Right lobe of liver (tissue), 6 donors: Measurements from ENCODE around the gene CLEC4M. TPM values are rescaled to one million over a fixed set of nuclear protein-coding genes. Genes with fewer than 3 reads are reported as not detected.

Source experiments
- ATAC-seq, 4 donors: fragments of 200-7000 bp; cut with Tn5 transposase; one replicate each; pipeline ENCODE4 v1.9.1; 2020; ENCODE audit warnings: mild to moderate bottlenecking in 4 of 4, moderate library complexity in 4 of 4
- DNase-seq, 3 donors: peaks; one replicate each; pipeline ENCODE4 v3.0.0-alpha.2; 2020
- H3K27ac ChIP-seq, 3 donors: fragments of 200-600 bp; one replicate each; pipeline ENCODE4 v1.8.0; 2022
- H3K27me3 ChIP-seq, 2 donors: fragments of 200-600 bp; one replicate each; pipeline ENCODE4 v1.8.0; 2022
- H3K36me3 ChIP-seq, 4 donors: fragments of 200-600 bp; sonication (generic) in 1 of 4; one replicate each; pipeline versions ENCODE4 v1.5.1 to v1.8.0; 2017 to 2022; ENCODE audit warnings: control low read depth in 1 of 4
- H3K4me1 ChIP-seq, 4 donors: fragments of 200-600 bp; sonication (generic) in 1 of 4; one replicate each; pipeline versions ENCODE4 v1.5.1 to v1.8.0; 2017 to 2022; ENCODE audit warnings: control low read depth in 1 of 4
- H3K4me3 ChIP-seq, 3 donors: fragments of 200-600 bp; one replicate each; pipeline ENCODE4 v1.8.0; 2022
- H3K9me3 ChIP-seq, 4 donors: fragments of 200-600 bp; sonication (generic) in 1 of 4; one replicate each; pipeline versions ENCODE4 v1.5.1 to v1.8.0; 2017 to 2022; ENCODE audit warnings: control low read depth in 1 of 4
- POLR2A ChIP-seq: fragments of 450-650 bp; IDR thresholded peaks from one replicate; pipeline ENCODE4 v1.6.1; 2017; ENCODE audit warnings: antibody characterized with exemption, mild to moderate bottlenecking
- WGBS: methylation state at CpG from one replicate; pipeline ENCODE4 v1.1.6; 2018; ENCODE audit warnings: low coverage, low lambda C conversion rate; ENCODE audit not compliant: insufficient coverage; ENCODE audit errors: missing lambda C conversion rate; 5-methylcytosine and 5-hydroxymethylcytosine counted together
- intact Hi-C, 2 donors: fragments of 100-400 bp; cut with DNase I; formaldehyde crosslinking; loops; one replicate each; pipeline versions ENCODE4 v1.11.2 to v1.14.1; 2022
- total RNA-seq, 6 experiments: library from RNA; depleted of rRNA in 2 of 6; stranded (reverse); fragments of >200 nt in 2 of 6; fragmentation: NEBNext Ultra II Directional in 3 of 6; extraction: Animal tissue kit (Norgen Biotek cat#: 25700) in 3 of 6; gene quantifications; one replicate each; pipeline versions ENCODE4 v1.1.0 to v1.2.4, GENCODE V29; 2016 to 2023
- TF ChIP-seq, protein P1 (sequence below), 4 donors: fragments of 200-600 bp in 3 of 4; fragments of 450-650 bp in 1 of 4; IDR thresholded peaks; one replicate each; pipeline versions ENCODE4 v1.5.1 to v1.8.0; 2016 to 2022; ENCODE audit warnings: antibody characterized with exemption in 4 of 4, mild to moderate bottlenecking in 2 of 4
- donor health status: DM: no; HTN: yes; CAD: no.
- donor health status: DM: no; HTN: no; CAD: no.
- donor health status: DM: no; HTN: no; CAD: no.
- donor health status: DM: no; HTN: yes; CAD: no.
- donor health status: DM: no; HTN: yes; CAD: no.

The CLEC4M gene
- total RNA-seq, 6 experiments from 2014 or later, result 12.8 to 64.8 (median 20.8) TPM

DNA sequence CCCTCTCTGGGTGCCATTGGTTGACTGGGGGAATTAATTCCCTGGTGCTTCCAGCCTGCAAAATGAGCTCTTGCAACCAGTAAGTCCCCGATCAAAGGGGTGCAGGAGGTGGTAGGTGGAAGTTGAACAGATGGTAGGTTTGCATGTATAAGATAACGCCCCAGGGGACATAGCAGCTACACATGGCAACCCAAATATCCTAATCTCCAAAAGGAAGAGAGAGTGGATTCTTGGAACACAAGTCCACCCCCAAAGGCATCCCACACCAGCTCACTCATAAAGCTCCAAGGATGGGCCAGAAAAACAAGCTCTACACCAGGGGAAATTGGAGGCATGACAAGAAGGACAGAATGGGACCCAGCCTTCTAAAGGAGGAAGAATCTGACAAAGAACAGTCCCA, 20.5 kb upstream of the CLEC4M start:
- WGBS, result 80% methylated on average over 1 of the region's 2 CpGs
- H3K4me1 ChIP-seq, result no peaks in the 10 kb centered on the region
- DNase-seq (no peak), ATAC-seq (no peak)
- intact Hi-C loops, result no loop called here
- H3K4me3 ChIP-seq, result no peak overlapping the region
- no peaks in the 10 kb centered on the region for H3K9me3 ChIP-seq
- no peak overlapping the region for H3K27ac ChIP-seq
- no peak for TF ChIP-seq POLR2A
- TF ChIP-seq, protein P1, sequence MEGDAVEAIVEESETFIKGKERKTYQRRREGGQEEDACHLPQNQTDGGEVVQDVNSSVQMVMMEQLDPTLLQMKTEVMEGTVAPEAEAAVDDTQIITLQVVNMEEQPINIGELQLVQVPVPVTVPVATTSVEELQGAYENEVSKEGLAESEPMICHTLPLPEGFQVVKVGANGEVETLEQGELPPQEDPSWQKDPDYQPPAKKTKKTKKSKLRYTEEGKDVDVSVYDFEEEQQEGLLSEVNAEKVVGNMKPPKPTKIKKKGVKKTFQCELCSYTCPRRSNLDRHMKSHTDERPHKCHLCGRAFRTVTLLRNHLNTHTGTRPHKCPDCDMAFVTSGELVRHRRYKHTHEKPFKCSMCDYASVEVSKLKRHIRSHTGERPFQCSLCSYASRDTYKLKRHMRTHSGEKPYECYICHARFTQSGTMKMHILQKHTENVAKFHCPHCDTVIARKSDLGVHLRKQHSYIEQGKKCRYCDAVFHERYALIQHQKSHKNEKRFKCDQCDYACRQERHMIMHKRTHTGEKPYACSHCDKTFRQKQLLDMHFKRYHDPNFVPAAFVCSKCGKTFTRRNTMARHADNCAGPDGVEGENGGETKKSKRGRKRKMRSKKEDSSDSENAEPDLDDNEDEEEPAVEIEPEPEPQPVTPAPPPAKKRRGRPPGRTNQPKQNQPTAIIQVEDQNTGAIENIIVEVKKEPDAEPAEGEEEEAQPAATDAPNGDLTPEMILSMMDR (IDR thresholded peaks at IDR 0.05), result no peak
- H3K36me3 ChIP-seq, result no peaks in the 10 kb centered on the region
- no peaks in the 10 kb centered on the region for H3K27me3 ChIP-seq

DNA sequence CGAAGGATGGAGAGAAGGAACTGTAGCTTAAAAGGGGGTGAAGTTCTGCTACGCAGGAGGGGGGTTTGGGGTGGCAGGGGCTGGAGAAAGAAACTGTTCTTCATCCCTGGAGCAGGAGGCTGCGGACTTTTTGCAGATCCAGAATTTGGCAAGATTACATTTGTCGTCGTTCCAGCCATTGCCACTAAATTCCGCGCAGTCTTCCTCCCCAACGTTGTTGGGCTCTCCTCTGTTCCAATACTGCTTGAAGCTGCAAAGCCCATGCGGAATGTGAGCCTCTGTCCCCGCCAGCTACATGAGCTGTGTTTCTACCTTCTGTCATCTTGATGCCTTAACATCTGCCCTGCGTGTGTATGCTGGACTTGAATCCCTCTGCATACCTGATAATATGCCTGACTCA, 20.1 kb upstream of the CLEC4M start:
- 57% methylated on average over 10 of the region's 11 CpGs for WGBS
- Histone ChIP-seq H3K4me3 (no peak overlapping the region), H3K9me3 (no peaks in the 10 kb centered on the region), H3K27ac (no peak overlapping the region), H3K27me3 (no peaks in the 10 kb centered on the region), H3K36me3 (no peaks in the 10 kb centered on the region), H3K4me1 (no peaks in the 10 kb centered on the region)
- intact Hi-C loops, result no loop called here
- TF ChIP-seq, protein P1 (IDR thresholded peaks at IDR 0.05), result no peak
- TF ChIP-seq POLR2A, result no peak
- no peak for ATAC-seq
- DNase-seq, result no peak

GRCh38 chr19:7743425-7743841, 19.6 kb upstream of the CLEC4M start:
- H3K4me1 ChIP-seq, result no peaks in the 10 kb centered on the region
- intact Hi-C loops, result no loop called here
- no peaks in the 10 kb centered on the region for H3K27me3 ChIP-seq
- H3K9me3 ChIP-seq, result no peaks in the 10 kb centered on the region
- WGBS, result 61% methylated on average over 2 of the region's 2 CpGs
- DNase-seq (no peak), ATAC-seq (no peak)
- no peak for TF ChIP-seq POLR2A
- TF ChIP-seq, protein P1 (IDR thresholded peaks at IDR 0.05), result no peak
- no peaks in the 10 kb centered on the region for H3K36me3 ChIP-seq
- H3K27ac ChIP-seq, result no peak overlapping the region
- no peak overlapping the region for H3K4me3 ChIP-seq

DNA sequence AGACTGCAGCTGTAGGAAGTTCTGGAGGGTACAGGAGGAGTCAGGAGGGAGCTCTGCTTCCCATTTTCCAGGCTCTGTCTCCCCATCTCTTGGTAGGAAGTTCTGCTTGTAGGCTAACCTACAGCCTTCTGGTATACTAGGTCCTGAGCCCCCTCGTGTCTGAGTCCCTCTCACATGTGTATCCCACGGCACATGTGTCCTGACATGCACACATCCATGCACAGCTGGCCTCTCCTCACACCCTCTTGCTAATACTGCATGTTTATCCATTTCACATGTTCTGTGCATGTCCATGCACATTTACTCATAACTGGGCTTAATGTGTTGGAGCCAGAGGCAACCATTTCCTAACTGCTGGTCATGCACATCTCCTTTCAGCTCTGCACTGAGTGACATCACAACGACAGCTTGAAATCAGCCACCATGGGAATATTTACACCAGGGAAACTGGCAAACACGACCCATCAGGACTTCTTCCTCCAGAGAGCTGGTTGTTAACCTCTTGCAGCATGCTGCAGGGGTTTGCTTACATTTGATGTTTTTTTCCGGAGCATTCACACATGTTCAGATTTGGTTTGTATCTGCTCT, 18.8 kb upstream of the CLEC4M start:
- Histone ChIP-seq H3K27ac (no peak overlapping the region), H3K27me3 (no peaks in the 10 kb centered on the region), H3K4me1 (no peaks in the 10 kb centered on the region), H3K9me3 (no peaks in the 10 kb centered on the region), H3K4me3 (no peak overlapping the region), H3K36me3 (no peaks in the 10 kb centered on the region)
- no peak for ATAC-seq
- DNase-seq, result no peak
- WGBS, result 50% methylated on average over 5 of the region's 5 CpGs
- intact Hi-C loops, result no loop called here
- no peak for TF ChIP-seq POLR2A
- TF ChIP-seq, protein P1 (IDR thresholded peaks at IDR 0.05), result no peak
